WI38 (cell line): ENCODE data around the gene FAM168A.

Source experiments
- H3K4me3 ChIP-seq: 2 replicates; pipeline ENCODE4 v1.5.1; 2011; ENCODE audit warnings: low read depth, mild to moderate bottlenecking, control low read depth, low read length
- CTCF ChIP-seq: IDR thresholded peaks from 2 replicates; pipeline ENCODE4 v1.5.1; 2012; ENCODE audit warnings: low read depth, mild to moderate bottlenecking, control low read depth, low read length

FAM168A gene

DNA sequence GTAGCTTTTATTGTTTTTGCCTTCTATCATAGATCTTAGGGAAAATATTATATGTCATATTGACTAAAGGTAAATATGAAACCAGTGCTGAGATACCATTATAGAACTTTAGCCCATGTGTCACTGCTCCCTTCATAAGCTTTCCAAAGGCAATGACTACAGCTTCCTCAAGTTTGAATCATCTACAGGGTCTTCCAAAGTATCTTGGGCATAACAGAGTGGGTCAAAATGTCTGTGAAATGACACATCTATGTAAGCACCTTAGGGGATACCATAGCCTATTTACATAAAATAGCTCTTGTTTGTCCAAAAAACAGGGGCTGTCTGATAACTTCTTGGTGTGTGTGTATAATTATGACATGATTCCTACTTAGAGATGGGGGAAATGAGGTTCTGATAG, 169.2 kb downstream of the FAM168A start:
- no peak for TF ChIP-seq CTCF

DNA sequence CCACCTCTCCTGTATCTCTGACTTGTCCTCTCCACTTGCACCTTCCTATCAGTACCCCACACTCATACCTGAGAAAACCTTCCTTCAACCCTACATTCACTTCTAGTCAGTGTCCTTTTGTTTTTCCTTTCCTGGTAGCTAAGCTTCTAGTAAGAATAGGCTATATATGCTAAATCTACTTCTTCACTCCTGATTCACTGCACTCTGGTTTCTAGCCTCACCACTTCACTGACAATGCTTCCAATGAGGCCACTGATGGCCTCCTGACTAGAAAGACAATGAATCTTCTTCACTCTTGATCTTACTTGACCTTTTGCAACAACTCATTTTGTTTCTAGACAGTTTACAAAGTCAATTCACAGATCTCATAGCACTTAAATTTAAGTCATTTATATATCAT, 169.7 kb downstream of the FAM168A start:
- H3K4me3 ChIP-seq, result no peak overlapping the region
- TF ChIP-seq CTCF, result no peak

More for the DNA sequence above, 169.2 kb downstream of the FAM168A start:
- H3K4me3 ChIP-seq, result no peak overlapping the region

GRCh38 chr11:73426219-73426850, 171.6 kb downstream of the FAM168A start:
- no peak for TF ChIP-seq CTCF
- H3K4me3 ChIP-seq, result no peak overlapping the region

GRCh38 chr11:73425108-73425507, 172.8 kb downstream of the FAM168A start:
- H3K4me3 ChIP-seq, result no peak overlapping the region
- TF ChIP-seq CTCF, result no peak

GRCh38 chr11:73423506-73423905, 174.4 kb downstream of the FAM168A start:
- no peak overlapping the region for H3K4me3 ChIP-seq
- TF ChIP-seq CTCF, result no peak

DNA sequence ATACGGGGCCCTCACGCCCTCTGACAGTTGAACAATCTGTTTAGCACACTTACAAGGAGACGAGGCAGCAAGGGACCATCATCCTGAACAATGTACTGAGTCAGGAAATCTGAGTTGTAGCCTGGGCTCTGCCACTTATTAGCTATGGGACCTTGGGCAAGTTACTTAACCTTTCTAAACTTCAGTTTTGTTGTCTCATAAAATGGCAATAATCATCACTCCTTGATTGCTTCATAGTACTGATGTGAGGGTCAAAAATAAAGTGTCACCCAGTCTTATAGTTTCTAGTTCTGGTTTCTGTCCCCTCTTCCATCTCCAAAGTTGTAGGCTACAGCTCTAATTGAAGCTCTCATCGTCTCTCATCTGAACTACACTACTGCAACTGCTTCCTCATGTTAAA, 175.0 kb downstream of the FAM168A start:
- H3K4me3 ChIP-seq, result no peak overlapping the region
- TF ChIP-seq CTCF, result no peak

GRCh38 chr11:73420136-73420535, 177.8 kb downstream of the FAM168A start:
- TF ChIP-seq CTCF, result no peak
- H3K4me3 ChIP-seq, result no peak overlapping the region
